Left kidney (tissue), 8 donors: ENCODE results near the gene CDC40. TPM values are rescaled to one million over a fixed set of nuclear protein-coding genes. Genes with fewer than 3 reads are reported as not detected.

Experiments
- DNase-seq: peaks from one replicate; pipeline ENCODE4 v3.0.0-alpha.2; 2013
- long read RNA-seq, 8 donors: transcript quantifications; one replicate each; lab custom pipeline, GENCODE V29; 2026
- polyA plus RNA-seq: library from polyadenylated mRNA; unstranded; fragments of 120-200 nt; gene quantifications from one replicate; pipeline ENCODE4 v1.2.1, GENCODE V29; 2013; ENCODE audit not compliant: insufficient read length

CDC40 gene
- 43.7 TPM for polyA plus RNA-seq
- long read RNA-seq, donor 1, partial matches to known transcripts, result 0 of 1 reads
- long read RNA-seq, donor 1, other reads (novel, unspliced or antisense), result 0 of 1 reads
- long read RNA-seq, donor 2, partial matches to known transcripts, result 0 of 8 reads
- long read RNA-seq, donor 2, other reads (novel, unspliced or antisense), result 6 of 8 reads
- long read RNA-seq, donor 3, partial matches to known transcripts, result 6 of 10 reads
- long read RNA-seq, donor 3, other reads (novel, unspliced or antisense), result 0 of 10 reads
- long read RNA-seq, donor 4, result 0 reads
- long read RNA-seq, donor 5, partial matches to known transcripts, result 0 of 9 reads
- long read RNA-seq, donor 5, other reads (novel, unspliced or antisense), result 6 of 9 reads
- long read RNA-seq, donor 6, partial matches to known transcripts, result 0 of 4 reads
- long read RNA-seq, donor 6, other reads (novel, unspliced or antisense), result 0 of 4 reads
- long read RNA-seq, donor 7, transcript CDC40-201 (15 exons, 3,848 nt), result major isoform, 5 of 5 reads
- long read RNA-seq, donor 7, partial matches to known transcripts, result 0 of 5 reads
- long read RNA-seq, donor 7, other reads (novel, unspliced or antisense), result 0 of 5 reads
- long read RNA-seq, donor 8, partial matches to known transcripts, result 0 of 1 reads
- long read RNA-seq, donor 8, other reads (novel, unspliced or antisense), result 0 of 1 reads

- no peak for DNase-seq
Measured at GRCh38 chr6:110180228-110181008, at the start of gene CDC40. Gene CDC40, plus strand, starts transcription at chr6:110180427. Its CDS starts 18 bp downstream, at chr6:110180445.

DNA sequence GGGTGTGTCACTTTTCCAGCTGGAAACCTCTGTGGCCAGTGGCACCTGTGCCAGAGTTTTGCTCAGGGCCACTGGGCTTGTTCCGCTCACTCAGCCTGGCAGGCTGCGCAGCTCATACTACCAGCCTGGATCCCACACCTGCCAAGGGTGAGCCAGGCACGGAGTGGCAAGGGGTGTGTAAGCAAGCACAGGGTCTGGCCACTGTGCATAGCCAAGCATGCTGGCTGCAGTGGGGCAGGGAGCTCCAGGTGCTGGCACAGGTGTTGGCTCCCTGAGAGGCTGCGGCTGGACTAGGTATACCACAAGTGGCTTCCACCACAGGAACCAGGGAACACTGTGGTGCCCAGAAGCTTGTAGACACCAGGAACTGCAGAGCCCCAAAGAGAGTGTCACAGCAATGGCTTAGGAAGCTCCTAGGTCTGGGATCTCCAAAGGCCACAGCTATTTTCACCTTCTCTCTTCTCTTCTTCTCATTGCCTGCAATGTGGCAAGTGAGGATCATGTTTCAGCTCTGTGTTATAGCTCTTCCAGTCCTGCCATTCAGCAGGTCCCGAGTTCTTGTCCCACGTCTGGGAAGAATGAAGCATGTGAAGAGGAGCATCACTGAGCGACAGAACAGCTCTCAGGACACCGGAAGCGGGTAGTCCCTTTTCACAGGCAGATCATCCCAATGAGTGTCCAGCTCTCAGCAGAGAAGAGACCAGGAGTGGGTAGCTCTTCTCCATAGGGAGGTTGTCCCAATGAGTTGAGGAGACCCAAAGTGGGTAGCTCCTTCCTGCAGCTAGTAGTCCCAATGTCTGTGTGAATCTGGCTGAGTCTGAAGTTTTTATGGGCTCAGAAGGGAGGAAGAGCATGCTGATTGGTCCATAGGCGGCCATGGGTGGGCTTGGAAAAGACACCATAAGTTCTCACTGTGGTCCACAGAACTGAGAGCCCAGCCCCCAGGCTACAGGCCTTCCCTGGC, 42.0 kb upstream of the CDC40 start:
- no peak for DNase-seq

DNA sequence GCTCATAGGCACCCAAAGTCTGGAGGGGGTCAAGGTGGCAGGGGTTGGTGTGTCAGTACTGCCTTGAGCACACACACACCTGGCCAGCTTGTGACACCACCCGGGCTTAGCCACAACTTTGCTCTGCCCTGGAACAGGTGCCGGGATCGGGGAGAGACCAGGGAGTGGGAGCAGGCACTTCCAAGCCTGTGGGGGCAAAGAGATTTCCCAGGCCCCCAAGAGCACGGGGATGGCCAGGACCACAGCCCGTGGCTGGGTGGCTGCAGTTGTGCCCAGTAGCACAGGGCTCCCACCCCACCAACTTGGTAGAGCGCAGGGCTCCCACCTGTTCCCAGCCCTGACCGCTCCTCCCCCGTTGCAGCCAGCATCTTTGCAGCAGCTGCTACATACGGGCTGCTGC, 41.2 kb upstream of the CDC40 start:
- DNase-seq, result no peak

DNA sequence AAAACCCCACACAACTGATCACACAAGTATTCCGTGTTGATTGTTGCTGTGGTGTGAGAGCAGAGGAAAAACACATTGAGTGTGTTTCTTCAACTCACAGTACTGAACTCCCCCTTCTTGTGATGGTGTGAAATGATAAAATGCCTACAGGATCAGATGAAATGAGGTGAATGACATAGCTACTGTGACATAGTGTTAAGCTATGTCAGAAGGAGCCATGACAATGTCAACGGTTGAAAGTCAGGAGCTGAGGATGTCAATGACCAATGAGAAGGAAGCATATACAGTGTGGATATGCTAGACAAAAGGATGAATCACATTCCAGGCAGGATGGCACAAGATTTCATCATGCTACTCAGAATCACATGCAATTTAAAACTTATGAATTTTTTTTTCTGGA, 39.6 kb upstream of the CDC40 start:
- no peak for DNase-seq

GRCh38 chr6:110147870-110148269, 32.4 kb upstream of the CDC40 start:
- DNase-seq, result no peak

- DNase-seq, result no peak
Measured at GRCh38 chr6:110158479-110158878, 21.7 kb upstream of the CDC40 start.

GRCh38 chr6:110170081-110170480, 10.1 kb upstream of the CDC40 start:
- no peak for DNase-seq

DNA sequence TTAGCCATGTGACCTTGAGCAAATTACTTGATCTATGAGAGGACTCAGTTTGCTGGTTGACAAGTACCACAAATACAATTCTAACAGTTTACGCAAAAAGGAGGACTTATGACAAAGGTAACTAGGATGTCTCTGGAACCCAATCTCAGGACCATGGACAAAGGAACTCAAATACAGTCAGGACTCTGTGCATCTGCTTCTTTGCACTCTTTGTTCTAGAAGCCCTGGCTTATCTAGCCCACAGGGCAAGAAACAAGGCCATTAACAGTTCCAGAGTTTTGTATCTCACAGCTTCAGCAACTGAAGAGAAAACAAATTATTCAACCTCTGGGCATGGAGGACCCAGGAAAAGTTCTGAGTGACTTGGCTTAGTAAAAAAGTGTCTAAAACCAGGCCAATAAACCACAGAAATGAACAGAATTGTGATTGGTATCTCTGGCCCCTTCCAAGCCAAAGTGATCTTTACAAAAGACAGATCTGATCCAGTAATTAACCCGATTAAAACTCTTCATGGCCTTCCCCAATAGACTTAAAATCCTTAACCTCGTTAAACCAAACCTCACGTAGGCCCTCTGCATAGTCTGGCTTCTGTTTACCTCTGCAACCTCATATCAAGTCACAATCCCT, 6.6 kb upstream of the CDC40 start:
- no peak for DNase-seq

GRCh38 chr6:110178626-110179405, 1.4 kb upstream of the CDC40 start:
- DNase-seq, result peak; percentile 67

DNA sequence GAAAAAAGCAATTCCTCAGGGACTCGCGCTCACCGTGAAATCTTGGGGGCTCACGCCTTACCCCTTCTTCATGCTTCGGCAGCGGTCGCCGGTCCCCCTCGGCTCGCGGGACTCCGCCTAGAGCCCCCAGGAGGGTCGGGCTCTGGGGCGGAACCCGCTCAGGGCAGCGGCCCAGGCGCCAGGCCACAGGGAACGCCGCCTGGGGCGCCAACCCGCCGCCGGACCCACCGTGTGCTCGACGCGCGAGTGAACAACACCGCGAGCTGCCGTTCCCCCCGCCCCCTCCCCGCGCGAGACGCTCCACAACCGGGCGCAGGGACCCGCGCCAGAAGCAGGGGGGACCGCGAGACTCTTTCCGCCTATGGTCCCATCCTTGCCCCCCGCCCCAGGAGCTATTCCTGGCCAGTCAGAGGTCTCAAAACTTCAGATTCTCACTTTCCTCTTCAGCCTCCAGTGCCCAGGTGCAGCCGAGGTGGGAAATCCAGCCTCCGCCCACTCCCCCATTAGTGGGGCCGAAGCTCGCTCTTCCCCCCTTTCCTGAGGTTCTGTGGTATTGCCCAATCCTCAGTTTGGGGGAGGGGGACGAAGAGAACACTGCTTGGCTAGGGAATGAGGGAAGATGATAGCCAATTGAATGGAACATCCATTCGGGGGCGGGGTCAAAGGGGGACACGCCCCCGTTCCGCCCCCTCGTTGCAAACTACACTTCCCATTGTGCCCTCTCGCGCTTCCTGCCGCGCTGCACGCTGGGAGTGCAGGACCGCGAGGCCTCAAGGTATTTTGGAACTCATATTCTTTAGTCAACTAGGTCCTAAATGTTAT, 610 bp upstream of the CDC40 start, which contains the start of gene WASF1:
WASF1 (minus strand) TSS at position 265 of the 822 bp plus-strand sequence. CDS start 52,069 bp downstream, outside the sequence.
- DNase-seq, result peak; percentile 99

DNA sequence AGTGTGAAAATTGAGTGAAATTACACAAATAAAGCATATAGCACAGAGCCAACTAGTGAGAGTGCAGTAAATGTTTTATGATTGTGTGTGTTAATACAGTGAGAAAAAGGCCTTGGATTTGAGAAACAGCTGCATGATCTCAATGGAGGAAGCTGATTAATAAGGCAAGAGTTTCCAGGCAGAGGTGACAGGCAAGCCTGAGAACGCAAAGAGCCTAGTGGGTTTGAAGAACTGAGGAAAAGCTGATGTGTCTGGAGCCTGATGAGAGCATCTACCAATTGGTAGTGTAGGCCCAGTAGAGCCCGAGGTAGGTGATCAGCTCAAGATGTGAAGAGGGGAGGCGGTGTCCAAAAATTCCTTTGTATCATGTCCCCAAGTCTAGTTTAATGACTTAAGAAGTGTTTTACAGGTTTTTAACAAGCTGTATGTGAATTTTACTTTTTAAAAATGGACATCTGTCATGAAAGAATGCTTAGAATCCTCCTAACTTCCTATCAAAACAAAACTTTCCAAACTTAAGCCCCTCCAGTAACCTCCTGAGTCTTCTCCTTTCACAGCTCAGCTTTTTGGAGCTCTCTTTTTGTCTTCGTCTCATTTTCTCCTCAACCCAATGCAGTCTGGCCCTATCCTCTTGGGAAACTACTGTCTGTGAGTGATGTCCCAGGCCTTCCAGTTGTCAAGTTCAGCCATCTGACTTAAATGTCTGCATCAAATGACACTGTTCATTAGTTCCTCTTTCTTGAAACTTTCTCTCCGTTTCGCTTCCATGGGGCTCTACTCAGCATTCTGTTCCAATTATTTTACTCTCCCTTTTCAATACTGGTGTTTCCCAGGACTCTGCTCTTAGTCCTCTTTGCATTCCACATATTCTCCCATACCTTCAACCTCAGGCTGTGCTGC, 1.2 kb downstream of the CDC40 start:
- DNase-seq, result no peak

- no peak for DNase-seq
Measured at GRCh38 chr6:110183292-110183885, 3.2 kb downstream of the CDC40 start.

DNA sequence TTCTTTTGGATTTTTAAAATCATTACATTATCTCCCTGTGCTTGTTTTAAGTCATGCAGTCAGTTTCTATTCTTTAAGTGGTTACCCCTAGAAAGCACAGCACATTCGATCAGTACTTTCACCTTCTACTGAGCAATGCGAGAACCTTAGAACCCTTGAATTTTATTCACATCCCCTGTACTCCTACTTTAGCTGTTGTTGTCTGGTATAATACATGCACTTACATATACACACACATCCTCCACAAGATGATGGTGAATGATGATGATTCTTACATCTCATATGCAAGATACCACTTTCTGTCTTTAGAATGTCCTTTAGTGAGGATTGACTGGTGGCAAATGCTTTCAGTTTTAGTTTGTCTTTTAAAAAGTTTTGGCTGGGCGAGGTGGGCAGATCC, 5.7 kb downstream of the CDC40 start:
- DNase-seq, result no peak

DNA sequence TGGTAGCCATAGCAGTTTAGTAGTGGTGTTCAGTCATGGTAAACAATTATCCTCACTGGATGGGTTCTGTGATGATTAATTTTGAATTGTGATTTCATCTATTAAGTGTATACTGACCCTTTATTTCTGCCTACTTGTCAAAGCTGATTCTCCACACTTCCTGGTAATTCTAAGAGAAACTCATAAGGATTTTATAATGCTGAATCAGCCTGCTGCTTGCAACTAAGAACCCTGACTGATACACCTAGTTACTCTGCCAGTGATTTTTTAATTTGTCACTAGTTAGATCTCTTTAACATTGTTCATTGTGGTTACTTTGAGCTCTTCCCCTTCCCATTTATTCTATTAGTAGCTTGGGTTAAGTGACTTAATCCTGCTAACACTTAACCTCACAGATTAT, 8.6 kb downstream of the CDC40 start:
- DNase-seq, result no peak

DNA sequence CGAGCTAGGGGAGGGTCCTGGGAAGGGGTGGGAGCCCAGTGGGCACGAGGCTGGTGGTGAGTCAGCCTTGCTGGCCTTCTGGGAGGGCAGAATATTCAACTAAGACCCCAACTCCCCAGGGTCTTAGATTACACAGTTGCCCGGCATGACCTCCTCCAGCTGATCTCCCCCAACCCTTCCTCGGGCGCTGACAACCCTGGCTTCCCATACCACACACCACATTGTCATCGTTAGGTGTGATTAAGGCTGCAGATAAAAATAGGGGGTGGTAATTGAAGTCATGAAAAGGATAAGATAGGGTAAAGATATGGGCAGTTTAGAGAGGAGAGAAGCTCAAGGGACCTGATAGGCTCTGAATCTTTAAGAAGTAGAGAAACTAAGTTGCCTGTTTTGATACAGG, 10.5 kb downstream of the CDC40 start:
- DNase-seq, result no peak

DNA sequence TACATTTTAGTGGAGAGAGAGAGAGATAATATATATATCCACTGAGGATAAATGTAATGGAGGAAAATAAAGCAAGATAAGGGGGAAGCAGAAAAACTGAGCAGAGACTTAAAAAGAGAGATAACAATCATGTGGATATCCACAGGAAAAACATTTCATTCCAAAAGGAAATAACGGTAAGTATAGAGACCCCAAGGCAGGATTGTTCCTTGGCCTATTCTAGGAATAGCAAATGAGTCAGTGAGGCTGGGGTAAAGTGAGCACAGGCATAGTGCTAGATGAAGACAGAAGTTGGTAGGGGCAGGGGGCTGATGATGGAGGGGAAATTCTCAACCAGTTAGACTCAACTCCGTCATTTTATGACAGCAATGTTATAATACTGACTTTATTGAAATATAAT, 11.2 kb downstream of the CDC40 start:
- DNase-seq, result no peak

DNA sequence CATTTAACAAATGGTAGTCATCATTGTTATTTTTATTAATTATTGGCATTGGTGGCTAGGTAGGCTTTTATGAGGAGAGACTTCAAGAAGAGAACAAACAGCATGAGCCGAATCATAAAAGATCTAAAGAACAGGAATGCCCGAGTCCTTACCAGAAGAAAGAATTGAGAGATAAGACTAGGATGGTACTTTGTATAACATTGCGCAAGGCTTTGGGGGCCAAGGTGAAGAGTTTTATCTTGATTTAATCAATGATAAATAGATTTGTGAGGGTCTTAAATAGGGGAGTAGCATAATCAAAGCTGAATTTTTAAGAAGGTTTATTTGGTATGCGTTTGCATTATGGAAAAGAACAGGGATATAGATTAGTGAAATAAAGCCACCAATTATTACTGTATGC, 15.4 kb downstream of the CDC40 start:
- no peak for DNase-seq

DNA sequence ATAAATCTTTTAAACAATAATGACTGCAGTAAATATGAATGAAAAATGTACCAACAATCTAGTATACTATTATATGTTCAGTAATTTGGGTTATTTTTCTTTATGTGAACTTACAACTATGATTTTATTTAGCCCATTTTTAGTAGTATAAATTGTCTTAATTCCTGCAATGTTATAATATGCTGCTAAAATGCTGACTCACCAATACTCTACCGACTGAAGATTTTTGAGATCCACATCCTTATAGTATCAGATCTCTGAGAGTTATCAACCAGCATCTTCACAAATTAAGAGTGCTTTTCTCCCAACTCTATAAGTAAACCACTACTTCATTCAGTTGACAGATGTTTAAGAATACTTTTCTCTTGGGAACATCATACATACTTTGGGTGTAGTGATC, 16.6 kb downstream of the CDC40 start:
- no peak for DNase-seq
